ENCODE results near the gene SH3BGRL3.
A peak's percentile ranks its signal among the peaks of the same experiment; 100 is the strongest.

The SH3BGRL3 gene

GRCh38 chr1:26287811-26288210, 7.9 kb downstream of the SH3BGRL3 start:
- Histone ChIP-seq H3K27me3 (ENCODE audit: control insufficient read depth, low read length) (no peaks in the 10 kb centered on the region), H3K4me1 (ENCODE audit: control insufficient read depth, low read length) (peaks cover 82% of the 10 kb centered on the region), H3F3A (ENCODE audit: control insufficient read depth, insufficient read depth) (peaks cover 47% of the 10 kb centered on the region), H3K9me3 (ENCODE audit: control insufficient read depth, insufficient read depth, low read length) (no peaks in the 10 kb centered on the region), H4K20me1 (ENCODE audit: control insufficient read depth, insufficient read depth, low read depth, low read length) (no peaks in the 10 kb centered on the region), H3K4me3 (ENCODE audit: low read length) (peak overlapping the region; percentile 58), H3K9me2 (replicated peaks; ENCODE audit: control insufficient read depth, low read length) (no peaks in the 10 kb centered on the region), H3K4me2 (ENCODE audit: low read length) (peak overlapping the region; percentile 77), H3K27ac (ENCODE audit: low read depth, low read length) (peak overlapping the region; percentile 98), H3K79me2 (ENCODE audit: control insufficient read depth, low read length) (no peaks in the 10 kb centered on the region), H3K36me3 (ENCODE audit: control insufficient read depth, low read length) (peaks cover 28% of the 10 kb centered on the region)
- TF ChIP-seq EZH2phosphoT487 (IDR thresholded peaks at IDR 0.05; ENCODE audit: borderline replicate concordance, low read length), result no peak
- TF ChIP-seq, protein P1, sequence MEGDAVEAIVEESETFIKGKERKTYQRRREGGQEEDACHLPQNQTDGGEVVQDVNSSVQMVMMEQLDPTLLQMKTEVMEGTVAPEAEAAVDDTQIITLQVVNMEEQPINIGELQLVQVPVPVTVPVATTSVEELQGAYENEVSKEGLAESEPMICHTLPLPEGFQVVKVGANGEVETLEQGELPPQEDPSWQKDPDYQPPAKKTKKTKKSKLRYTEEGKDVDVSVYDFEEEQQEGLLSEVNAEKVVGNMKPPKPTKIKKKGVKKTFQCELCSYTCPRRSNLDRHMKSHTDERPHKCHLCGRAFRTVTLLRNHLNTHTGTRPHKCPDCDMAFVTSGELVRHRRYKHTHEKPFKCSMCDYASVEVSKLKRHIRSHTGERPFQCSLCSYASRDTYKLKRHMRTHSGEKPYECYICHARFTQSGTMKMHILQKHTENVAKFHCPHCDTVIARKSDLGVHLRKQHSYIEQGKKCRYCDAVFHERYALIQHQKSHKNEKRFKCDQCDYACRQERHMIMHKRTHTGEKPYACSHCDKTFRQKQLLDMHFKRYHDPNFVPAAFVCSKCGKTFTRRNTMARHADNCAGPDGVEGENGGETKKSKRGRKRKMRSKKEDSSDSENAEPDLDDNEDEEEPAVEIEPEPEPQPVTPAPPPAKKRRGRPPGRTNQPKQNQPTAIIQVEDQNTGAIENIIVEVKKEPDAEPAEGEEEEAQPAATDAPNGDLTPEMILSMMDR (IDR thresholded peaks at IDR 0.05; ENCODE audit: low read depth, low read length, poor library complexity, severe bottlenecking), result no peak

GRCh38 chr1:26288311-26288941, 8.5 kb downstream of the SH3BGRL3 start:
- no peaks in the 10 kb centered on the region for H4K20me1 ChIP-seq (ENCODE audit: control insufficient read depth, insufficient read depth, low read depth, low read length)
- peaks cover 50% of the 10 kb centered on the region for H3F3A ChIP-seq (ENCODE audit: control insufficient read depth, insufficient read depth)
- TF ChIP-seq, protein P1 (IDR thresholded peaks at IDR 0.05; ENCODE audit: low read depth, low read length, poor library complexity, severe bottlenecking), result no peak
- no peak for TF ChIP-seq EZH2phosphoT487 (IDR thresholded peaks at IDR 0.05; ENCODE audit: borderline replicate concordance, low read length)
- H3K79me2 ChIP-seq (ENCODE audit: control insufficient read depth, low read length), result no peaks in the 10 kb centered on the region
- peaks cover 31% of the 10 kb centered on the region for H3K36me3 ChIP-seq (ENCODE audit: control insufficient read depth, low read length)
- no peaks in the 10 kb centered on the region for H3K27me3 ChIP-seq (ENCODE audit: control insufficient read depth, low read length)
- H3K4me3 ChIP-seq (ENCODE audit: low read length), result peak overlapping the region; percentile 58
- H3K4me2 ChIP-seq (ENCODE audit: low read length), result peak overlapping the region; percentile 77
- H3K9me2 ChIP-seq (replicated peaks; ENCODE audit: control insufficient read depth, low read length), result no peaks in the 10 kb centered on the region
- H3K9me3 ChIP-seq (ENCODE audit: control insufficient read depth, insufficient read depth, low read length), result no peaks in the 10 kb centered on the region
- peaks cover 85% of the 10 kb centered on the region for H3K4me1 ChIP-seq (ENCODE audit: control insufficient read depth, low read length)
- peak overlapping the region; percentile 98 for H3K27ac ChIP-seq (ENCODE audit: low read depth, low read length)

DNA sequence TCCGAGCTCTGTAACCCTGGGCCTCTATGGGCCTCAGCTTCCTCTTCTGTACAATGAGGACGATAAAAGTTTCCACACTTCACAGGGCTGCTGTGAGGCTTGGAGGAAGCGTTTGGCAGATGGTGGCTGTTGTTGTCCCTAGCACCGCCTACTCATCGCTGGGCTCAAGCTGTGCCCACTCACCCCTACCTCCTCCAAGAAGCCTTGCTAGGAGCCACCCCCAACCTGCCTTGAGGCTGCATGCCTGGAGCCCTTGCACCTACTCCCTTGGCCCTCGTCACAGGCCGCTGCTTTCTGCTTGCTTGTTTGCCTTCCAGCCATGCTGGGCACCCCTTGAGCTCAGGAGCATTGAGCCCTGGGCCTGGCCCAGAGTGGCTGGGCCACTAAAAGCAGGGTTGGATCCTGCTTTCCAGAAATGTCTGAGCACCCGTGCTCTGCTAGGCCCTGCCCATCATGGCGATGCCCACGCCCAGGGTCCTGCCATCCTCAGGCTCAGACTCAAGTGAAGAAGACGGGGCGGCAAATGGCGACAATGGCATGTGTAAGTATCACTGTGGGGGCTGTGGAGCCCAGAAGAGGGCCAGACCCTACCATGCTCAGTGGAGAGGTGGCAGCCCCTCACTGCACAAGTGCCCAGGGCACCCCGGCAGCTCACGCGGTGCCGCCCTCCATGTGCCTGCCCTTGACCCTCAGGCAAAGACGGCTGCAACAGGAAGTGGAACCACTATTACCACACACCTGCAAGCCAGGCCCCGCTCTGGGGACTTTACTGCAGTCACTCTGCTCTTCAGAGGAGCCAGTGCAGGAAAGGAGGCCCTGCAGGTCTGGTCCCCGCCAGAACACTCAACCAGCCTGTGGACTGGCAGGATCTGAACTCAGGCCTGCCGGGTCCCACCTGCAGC, 9.5 kb downstream of the SH3BGRL3 start:
- TF ChIP-seq EZH2phosphoT487 (IDR thresholded peaks at IDR 0.05; ENCODE audit: borderline replicate concordance, low read length), result no peak
- TF ChIP-seq, protein P1 (IDR thresholded peaks at IDR 0.05; ENCODE audit: low read depth, low read length, poor library complexity, severe bottlenecking), result no peak
- H3K27me3 ChIP-seq (ENCODE audit: control insufficient read depth, low read length), result no peaks in the 10 kb centered on the region
- peak overlapping the region; percentile 58 for H3K4me3 ChIP-seq (ENCODE audit: low read length)
- H3K27ac ChIP-seq (ENCODE audit: low read depth, low read length), result peak overlapping the region; percentile 98
- no peaks in the 10 kb centered on the region for H3K9me2 ChIP-seq (replicated peaks; ENCODE audit: control insufficient read depth, low read length)
- H3K79me2 ChIP-seq (ENCODE audit: control insufficient read depth, low read length), result no peaks in the 10 kb centered on the region
- peak overlapping the region; percentile 77 for H3K4me2 ChIP-seq (ENCODE audit: low read length)
- H3K4me1 ChIP-seq (ENCODE audit: control insufficient read depth, low read length), result peaks cover 85% of the 10 kb centered on the region
- peaks cover 31% of the 10 kb centered on the region for H3K36me3 ChIP-seq (ENCODE audit: control insufficient read depth, low read length)
- no peaks in the 10 kb centered on the region for H3K9me3 ChIP-seq (ENCODE audit: control insufficient read depth, insufficient read depth, low read length)
- H4K20me1 ChIP-seq (ENCODE audit: control insufficient read depth, insufficient read depth, low read depth, low read length), result no peaks in the 10 kb centered on the region
- H3F3A ChIP-seq (ENCODE audit: control insufficient read depth, insufficient read depth), result peaks cover 50% of the 10 kb centered on the region
